HL-60 (cell line): ENCODE data around the gene RPS16.

Experiments
- DNase-seq, 2 experiments: peaks; one replicate each; pipeline ENCODE4 v3.0.0-alpha.2; 2010 to 2020; ENCODE audit warnings: low read depth in 1 of 2, low spot score in 1 of 2
- H3K27ac ChIP-seq: fragments of 250-450 bp; sonication (Bioruptor Pico); replicated peaks from 2 replicates; pipeline ENCODE4 v1.5.1; 2020; ENCODE audit warnings: mild to moderate bottlenecking, moderate library complexity
- H3K27me3 ChIP-seq: fragments of 250-450 bp; sonication (Bioruptor Pico); 2 replicates; pipeline ENCODE4 v1.5.1; 2021; ENCODE audit warnings: mild to moderate bottlenecking, moderate library complexity; ENCODE audit not compliant: insufficient read depth, poor library complexity, severe bottlenecking
- H3K4me3 ChIP-seq: replicated peaks from 2 replicates; pipeline ENCODE4 v1.5.1; 2011; ENCODE audit warnings: mild to moderate bottlenecking, control low read depth, low read length; ENCODE audit not compliant: insufficient read depth
- CTCF ChIP-seq: IDR thresholded peaks from one replicate; pipeline ENCODE4 v1.5.1; 2011; ENCODE audit warnings: low read length, control low read depth, inconsistent platforms; ENCODE audit not compliant: insufficient read depth
- GABPA ChIP-seq: IDR thresholded peaks from 2 replicates; pipeline ENCODE4 v1.6.1; 2012; ENCODE audit warnings: low read depth
- POLR2AphosphoS5 ChIP-seq: IDR thresholded peaks from 2 replicates; pipeline ENCODE4 v1.6.1; 2012; ENCODE audit warnings: low read depth
- SPI1 ChIP-seq: IDR thresholded peaks from 2 replicates; pipeline ENCODE4 v1.6.1; 2012; ENCODE audit warnings: low read depth, mild to moderate bottlenecking, borderline replicate concordance
- TF ChIP-seq, protein P1 (sequence below): IDR thresholded peaks from 2 replicates; pipeline ENCODE4 v1.6.1; 2012; ENCODE audit warnings: low read depth; ENCODE audit not compliant: insufficient replicate concordance

Gene RPS16

GRCh38 chr19:39448271-39448670 lies 12.5 kb upstream of the RPS16 start:
- Histone ChIP-seq H3K4me3 (no peak overlapping the region), H3K27me3 (no peaks in the 10 kb centered on the region), H3K27ac (no peak overlapping the region)
- no peak for TF ChIP-seq CTCF
- DNase-seq: peak in 1 of 2 experiments; percentile 38

- no peak for DNase-seq
- no peak for TF ChIP-seq CTCF
- TF ChIP-seq GABPA: no peak
- TF ChIP-seq, protein P1, sequence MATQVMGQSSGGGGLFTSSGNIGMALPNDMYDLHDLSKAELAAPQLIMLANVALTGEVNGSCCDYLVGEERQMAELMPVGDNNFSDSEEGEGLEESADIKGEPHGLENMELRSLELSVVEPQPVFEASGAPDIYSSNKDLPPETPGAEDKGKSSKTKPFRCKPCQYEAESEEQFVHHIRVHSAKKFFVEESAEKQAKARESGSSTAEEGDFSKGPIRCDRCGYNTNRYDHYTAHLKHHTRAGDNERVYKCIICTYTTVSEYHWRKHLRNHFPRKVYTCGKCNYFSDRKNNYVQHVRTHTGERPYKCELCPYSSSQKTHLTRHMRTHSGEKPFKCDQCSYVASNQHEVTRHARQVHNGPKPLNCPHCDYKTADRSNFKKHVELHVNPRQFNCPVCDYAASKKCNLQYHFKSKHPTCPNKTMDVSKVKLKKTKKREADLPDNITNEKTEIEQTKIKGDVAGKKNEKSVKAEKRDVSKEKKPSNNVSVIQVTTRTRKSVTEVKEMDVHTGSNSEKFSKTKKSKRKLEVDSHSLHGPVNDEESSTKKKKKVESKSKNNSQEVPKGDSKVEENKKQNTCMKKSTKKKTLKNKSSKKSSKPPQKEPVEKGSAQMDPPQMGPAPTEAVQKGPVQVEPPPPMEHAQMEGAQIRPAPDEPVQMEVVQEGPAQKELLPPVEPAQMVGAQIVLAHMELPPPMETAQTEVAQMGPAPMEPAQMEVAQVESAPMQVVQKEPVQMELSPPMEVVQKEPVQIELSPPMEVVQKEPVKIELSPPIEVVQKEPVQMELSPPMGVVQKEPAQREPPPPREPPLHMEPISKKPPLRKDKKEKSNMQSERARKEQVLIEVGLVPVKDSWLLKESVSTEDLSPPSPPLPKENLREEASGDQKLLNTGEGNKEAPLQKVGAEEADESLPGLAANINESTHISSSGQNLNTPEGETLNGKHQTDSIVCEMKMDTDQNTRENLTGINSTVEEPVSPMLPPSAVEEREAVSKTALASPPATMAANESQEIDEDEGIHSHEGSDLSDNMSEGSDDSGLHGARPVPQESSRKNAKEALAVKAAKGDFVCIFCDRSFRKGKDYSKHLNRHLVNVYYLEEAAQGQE: no peak
- no peak for TF ChIP-seq POLR2AphosphoS5
- no peak for TF ChIP-seq SPI1
- H3K27ac ChIP-seq: peak overlapping the region; percentile 78
- peak overlapping the region; percentile 81 for H3K4me3 ChIP-seq
- H3K27me3 ChIP-seq: no peaks in the 10 kb centered on the region
Measured at GRCh38 chr19:39446365-39447084, 10.8 kb upstream of the RPS16 start.

- DNase-seq: peak; percentile 98 to 99
- no peaks in the 10 kb centered on the region for H3K27me3 ChIP-seq
- peak within 1 kb of the TSS; percentile 81 for H3K4me3 ChIP-seq
- H3K27ac ChIP-seq: peak within 1 kb of the TSS; percentile 78
- TF ChIP-seq CTCF (no peak), POLR2AphosphoS5 (peak; percentile 99), SPI1 (peak; percentile 1; the same call in 1 of the 2 replicates), GABPA (peak; percentile 33)
- TF ChIP-seq, protein P1: peak; percentile 15
Measured at GRCh38 chr19:39445196-39446111, 9.7 kb upstream of the RPS16 start, which contains the start of gene SUPT5H. TSS of gene SUPT5H (plus strand) at chr19:39445582. CDS start at chr19:39445891, 309 bp downstream.
